Spleen (tissue), 11 donors: ENCODE measurements around the gene DUSP3. TPM values are rescaled to one million over a fixed set of nuclear protein-coding genes. Genes with fewer than 3 reads are reported as not detected.
A peak's percentile ranks its signal among the peaks of the same experiment; 100 is the strongest.

Experiments
- DNase-seq: peaks from one replicate; pipeline ENCODE4 v3.0.0-alpha.2; 2020
- H3K27ac ChIP-seq, 8 donors: fragments of 200-600 bp; sonication (generic) in 7 of 8; 1 replicate in 4 of 8; 2 replicates in 4 of 8; pipeline versions ENCODE4 v1.5.0 to v1.8.0; 2016 to 2021; ENCODE audit warnings: inconsistent platforms in 4 of 8, mild to moderate bottlenecking in 4 of 8, moderate library complexity in 1 of 8
- H3K27me3 ChIP-seq, 7 donors: fragments of 200-600 bp; sonication (generic) in 6 of 7; replicated peaks in 1 of 7; 1 replicate in 4 of 7; 2 replicates in 3 of 7; pipeline versions ENCODE4 v1.5.0 to v1.8.0; 2016 to 2021; ENCODE audit warnings: inconsistent platforms in 3 of 7, mild to moderate bottlenecking in 1 of 7
- H3K36me3 ChIP-seq, 6 donors: fragments of 200-600 bp; sonication (generic) in 5 of 6; 1 replicate in 4 of 6; 2 replicates in 2 of 6; pipeline versions ENCODE4 v1.5.0 to v1.8.0; 2016 to 2021; ENCODE audit warnings: inconsistent platforms in 2 of 6
- H3K4me1 ChIP-seq, 6 donors: fragments of 200-600 bp; sonication (generic) in 5 of 6; 1 replicate in 3 of 6; 2 replicates in 3 of 6; pipeline versions ENCODE4 v1.5.0 to v1.8.0; 2016 to 2021; ENCODE audit warnings: inconsistent platforms in 3 of 6
- H3K4me3 ChIP-seq, 8 donors: fragments of 200-600 bp; sonication (generic) in 7 of 8; 1 replicate in 4 of 8; 2 replicates in 4 of 8; pipeline versions ENCODE4 v1.5.0 to v1.8.0; 2016 to 2021; ENCODE audit warnings: inconsistent platforms in 4 of 8, mild to moderate bottlenecking in 4 of 8, moderate library complexity in 2 of 8
- H3K9me3 ChIP-seq, 8 donors: fragments of 200-600 bp; sonication (generic) in 7 of 8; 1 replicate in 4 of 8; 2 replicates in 4 of 8; pipeline versions ENCODE4 v1.5.0 to v1.8.0; 2016 to 2021; ENCODE audit warnings: inconsistent platforms in 4 of 8
- POLR2A ChIP-seq, 3 donors: fragments of 450-650 bp; IDR thresholded peaks; one replicate each; pipeline ENCODE4 v1.5.1; 2017; ENCODE audit warnings: antibody characterized with exemption in 3 of 3, mild to moderate bottlenecking in 1 of 3
- POLR2AphosphoS5 ChIP-seq, 3 donors: sonication (generic); formaldehyde crosslinking; IDR thresholded peaks; one replicate each; pipeline ENCODE4 v1.5.1; 2017; ENCODE audit warnings: antibody characterized with exemption in 3 of 3
- WGBS, 5 donors: extraction: QIAGEN DNeasy Blood & Tissue Kit in 3 of 5; methylation state at CpG; one replicate each; pipeline versions ENCODE4 v1.1.5 to v1.1.7; 2013 to 2018; 5-methylcytosine and 5-hydroxymethylcytosine counted together
- intact Hi-C: fragments of 100-400 bp; cut with DNase I; formaldehyde crosslinking; loops from one replicate; pipeline ENCODE4 v1.15.0; 2023; ENCODE audit warnings: low total_unique reads
- polyA plus RNA-seq, 3 donors: library from polyadenylated mRNA; stranded (reverse); fragments of 200-250 nt; gene quantifications; one replicate each; pipeline ENCODE4 v1.2.1, GENCODE V29; 2013
- total RNA-seq, 7 donors: library from RNA; depleted of rRNA in 3 of 7; stranded (reverse); fragments of >200 nt in 3 of 7; fragmentation: NEBNext Ultra II Directional in 4 of 7; extraction: Animal tissue kit (Norgen Biotek cat#: 25700) in 4 of 7; gene quantifications; one replicate each; pipeline versions ENCODE4 v1.1.0 to v1.2.1, GENCODE V29; 2016 to 2021
- TF ChIP-seq, protein P1 (sequence below), 11 experiments: fragments of 200-600 bp in 7 of 11; fragments of 450-650 bp in 4 of 11; sonication (generic) in 4 of 11; IDR thresholded peaks in 8 of 11; conservative IDR thresholded peaks in 3 of 11; 1 replicate in 7 of 11; 2 replicates in 4 of 11; pipeline versions ENCODE4 v1.4.0 to v1.8.0; 2016 to 2021; ENCODE audit warnings: antibody characterized with exemption in 11 of 11, inconsistent platforms in 4 of 11, mild to moderate bottlenecking in 1 of 11
- donor health status: healthy with polysubstance abuse.
- donor health status: DM: no; HTN: no; CAD: no; lungs with moderate emphysema.
- donor health status: DM: no; HTN: no; CAD: no.
- donor health status: Bipolar disorder and iron deficiency.
- donor health status: healthy.
- donor health status: DM: no; HTN: no; CAD: no.
- donor health status: DM: yes; HTN: yes; CAD: no.

Gene DUSP3
- total and polyA plus RNA-seq, 10 donors: 25.7 to 96.2 (median 68.9) TPM

DNA sequence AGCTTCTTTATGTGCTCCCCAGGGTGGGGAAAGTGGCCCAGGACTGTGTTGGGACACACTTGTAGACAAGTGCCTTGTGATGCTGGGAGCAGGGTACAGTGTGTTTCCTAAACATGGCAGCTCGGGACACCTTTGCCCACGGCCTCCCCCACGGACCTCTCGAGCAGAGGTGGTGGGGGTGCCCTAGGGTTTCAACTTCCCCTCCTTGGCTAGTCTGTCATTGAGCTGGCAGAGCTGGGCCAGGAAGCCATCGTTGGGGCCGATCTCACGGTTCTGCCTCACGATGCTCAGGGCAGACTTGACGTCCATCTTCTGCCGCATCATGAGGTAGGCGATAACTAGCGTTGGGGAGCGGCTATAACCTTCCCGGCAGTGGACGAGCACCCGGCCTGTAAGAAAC is 9.4 kb downstream of the DUSP3 start:
- Histone ChIP-seq H3K4me1 (peaks cover 0 to 81% (median 44%) of the 10 kb centered on the region in 6 donors), H3K27me3 (no peaks in the 10 kb centered on the region), H3K36me3 (peaks cover 0 to 70% (median 45%) of the 10 kb centered on the region in 6 donors), H3K4me3 (no peak overlapping the region), H3K27ac (peak overlapping the region in 3 of 8 donors; percentile 48 to 62 (median 50)), H3K9me3 (no peaks in the 10 kb centered on the region)
- WGBS, 5 donors: 68 to 91% (median 81%) methylated on average over 16 of the region's 16 CpGs
- peak; percentile 55 for DNase-seq
- TF ChIP-seq POLR2AphosphoS5 (IDR thresholded peaks at IDR 0.05) (peak in 1 of 3 donors; percentile 53), POLR2A (IDR thresholded peaks at IDR 0.05) (no peak)
- TF ChIP-seq, protein P1, sequence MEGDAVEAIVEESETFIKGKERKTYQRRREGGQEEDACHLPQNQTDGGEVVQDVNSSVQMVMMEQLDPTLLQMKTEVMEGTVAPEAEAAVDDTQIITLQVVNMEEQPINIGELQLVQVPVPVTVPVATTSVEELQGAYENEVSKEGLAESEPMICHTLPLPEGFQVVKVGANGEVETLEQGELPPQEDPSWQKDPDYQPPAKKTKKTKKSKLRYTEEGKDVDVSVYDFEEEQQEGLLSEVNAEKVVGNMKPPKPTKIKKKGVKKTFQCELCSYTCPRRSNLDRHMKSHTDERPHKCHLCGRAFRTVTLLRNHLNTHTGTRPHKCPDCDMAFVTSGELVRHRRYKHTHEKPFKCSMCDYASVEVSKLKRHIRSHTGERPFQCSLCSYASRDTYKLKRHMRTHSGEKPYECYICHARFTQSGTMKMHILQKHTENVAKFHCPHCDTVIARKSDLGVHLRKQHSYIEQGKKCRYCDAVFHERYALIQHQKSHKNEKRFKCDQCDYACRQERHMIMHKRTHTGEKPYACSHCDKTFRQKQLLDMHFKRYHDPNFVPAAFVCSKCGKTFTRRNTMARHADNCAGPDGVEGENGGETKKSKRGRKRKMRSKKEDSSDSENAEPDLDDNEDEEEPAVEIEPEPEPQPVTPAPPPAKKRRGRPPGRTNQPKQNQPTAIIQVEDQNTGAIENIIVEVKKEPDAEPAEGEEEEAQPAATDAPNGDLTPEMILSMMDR (IDR thresholded peaks at IDR 0.05 in 8 of 11, conservative IDR thresholded peaks at IDR 0.05 in 3 of 11): no peak
- intact Hi-C loops: loop anchor here (10.0 kb wide), 1 partner anchor 195 kb away; no protein-coding TSS in a partner anchor

DNA sequence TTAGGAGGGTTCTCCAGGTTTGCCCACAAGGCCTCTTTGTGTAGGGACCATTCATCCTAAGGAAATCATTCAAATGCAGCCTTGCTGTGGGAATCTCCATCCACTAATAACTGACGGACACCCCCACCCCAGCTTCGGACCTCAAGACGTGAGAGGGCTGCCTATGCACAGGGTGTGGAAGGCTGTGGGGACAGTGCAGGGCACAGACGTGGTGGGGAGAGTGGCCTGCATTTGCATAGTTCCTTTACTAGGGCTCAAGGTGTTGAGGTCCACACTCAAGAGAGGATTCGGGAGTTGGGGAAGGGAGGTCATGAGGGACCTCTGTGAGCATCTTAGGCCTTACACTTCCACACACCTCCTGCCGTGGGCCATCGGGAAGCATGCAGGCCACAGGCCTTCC is 9.8 kb downstream of the DUSP3 start:
- WGBS, 5 donors: 72 to 94% (median 81%) methylated on average over 7 of the region's 7 CpGs

DNA sequence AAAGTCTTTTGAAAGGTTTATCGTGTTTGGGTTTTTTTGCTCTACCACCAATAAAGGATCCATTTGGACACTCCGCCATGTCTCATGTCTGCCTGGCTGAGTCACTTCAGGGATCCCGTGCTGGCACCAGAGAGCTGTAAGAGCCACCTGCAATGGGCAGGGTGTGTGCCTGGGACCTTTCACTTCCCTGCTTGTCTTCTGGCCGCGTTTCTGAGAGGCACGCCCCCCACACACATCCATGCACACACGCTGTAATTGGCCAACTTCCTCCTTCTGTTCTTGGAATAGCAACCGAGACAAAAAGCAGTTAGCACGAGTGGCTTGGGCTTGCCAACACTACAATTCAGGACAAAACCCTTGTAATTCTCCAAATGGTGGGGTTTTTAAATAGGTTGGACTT is 10.4 kb downstream of the DUSP3 start:
- intact Hi-C loops: loop anchor here (10.0 kb wide), 1 partner anchor 194 kb away; no protein-coding TSS in a partner anchor
- H3K4me1 ChIP-seq: peaks cover 0 to 74% (median 39%) of the 10 kb centered on the region in 6 donors
- no peaks in the 10 kb centered on the region for H3K27me3 ChIP-seq
- H3K9me3 ChIP-seq: no peaks in the 10 kb centered on the region
- DNase-seq: peak; percentile 75
- 17 to 34% (median 20%) methylated on average over 9 of the region's 9 CpGs for WGBS, 5 donors
- no peak overlapping the region for H3K4me3 ChIP-seq
- TF ChIP-seq POLR2A (IDR thresholded peaks at IDR 0.05) (no peak), POLR2AphosphoS5 (IDR thresholded peaks at IDR 0.05) (peak in 2 of 3 donors; percentile 60 to 63)
- H3K27ac ChIP-seq: peak overlapping the region in 6 of 8 donors; percentile 6 to 62 (median 38)
- H3K36me3 ChIP-seq: peaks cover 0 to 59% (median 37%) of the 10 kb centered on the region in 6 donors

More for the DNA sequence above, 9.8 kb downstream of the DUSP3 start:
- H3K36me3 ChIP-seq: peaks cover 0 to 65% (median 41%) of the 10 kb centered on the region in 6 donors
- intact Hi-C loops: loop anchor here (10.0 kb wide), 1 partner anchor 194 kb away; no protein-coding TSS in a partner anchor
- peak; percentile 41 for DNase-seq
- H3K4me3 ChIP-seq: no peak overlapping the region
- TF ChIP-seq, protein P1 (IDR thresholded peaks at IDR 0.05 in 8 of 11, conservative IDR thresholded peaks at IDR 0.05 in 3 of 11): no peak
- TF ChIP-seq POLR2A (IDR thresholded peaks at IDR 0.05) (no peak), POLR2AphosphoS5 (IDR thresholded peaks at IDR 0.05) (no peak)
- peak overlapping the region in 4 of 8 donors; percentile 28 to 62 (median 49) for H3K27ac ChIP-seq
- no peaks in the 10 kb centered on the region for H3K27me3 ChIP-seq
- H3K9me3 ChIP-seq: no peaks in the 10 kb centered on the region
- peaks cover 0 to 79% (median 42%) of the 10 kb centered on the region in 6 donors for H3K4me1 ChIP-seq

DNA sequence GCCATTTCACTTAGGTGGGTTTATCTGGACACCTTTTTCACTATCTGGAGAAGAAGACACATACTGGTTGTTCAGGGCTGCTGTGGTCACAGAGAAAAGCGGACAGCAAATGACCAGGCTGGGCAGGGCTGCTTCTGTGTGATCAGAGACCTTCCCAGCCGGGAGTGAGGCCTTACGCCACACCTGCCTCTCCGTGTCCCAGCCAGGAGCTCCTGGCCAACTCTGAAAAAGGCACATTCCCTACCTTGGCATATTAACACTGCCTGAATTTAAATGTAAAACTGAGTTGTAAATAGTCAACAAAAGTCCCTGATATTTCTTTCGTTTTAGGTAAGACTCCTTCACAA is 11.1 kb downstream of the DUSP3 start:
- 65 to 82% (median 72%) methylated on average over 5 of the region's 5 CpGs for WGBS, 5 donors
- no peak for DNase-seq
- Histone ChIP-seq H3K27ac (peak overlapping the region in 4 of 8 donors; percentile 6 to 62 (median 49)), H3K9me3 (no peaks in the 10 kb centered on the region), H3K4me3 (no peak overlapping the region), H3K4me1 (peaks cover 0 to 67% (median 32%) of the 10 kb centered on the region in 6 donors), H3K36me3 (peaks cover 0 to 53% (median 33%) of the 10 kb centered on the region in 6 donors), H3K27me3 (no peaks in the 10 kb centered on the region)
- no peak for TF ChIP-seq POLR2A (IDR thresholded peaks at IDR 0.05)
- TF ChIP-seq POLR2AphosphoS5 (IDR thresholded peaks at IDR 0.05): no peak
- TF ChIP-seq, protein P1 (IDR thresholded peaks at IDR 0.05 in 8 of 11, conservative IDR thresholded peaks at IDR 0.05 in 3 of 11): no peak
- intact Hi-C loops: loop anchor here (10.0 kb wide), 1 partner anchor 193 kb away; no protein-coding TSS in a partner anchor
